KG1 (cell line): Measurements from ENCODE around the gene SCARB1.

ENCODE experiments used
- DNase-seq: peaks from one replicate; lab custom pipeline; 2025; lab: John Stamatoyannopoulos, UW

The SCARB1 gene

DNA sequence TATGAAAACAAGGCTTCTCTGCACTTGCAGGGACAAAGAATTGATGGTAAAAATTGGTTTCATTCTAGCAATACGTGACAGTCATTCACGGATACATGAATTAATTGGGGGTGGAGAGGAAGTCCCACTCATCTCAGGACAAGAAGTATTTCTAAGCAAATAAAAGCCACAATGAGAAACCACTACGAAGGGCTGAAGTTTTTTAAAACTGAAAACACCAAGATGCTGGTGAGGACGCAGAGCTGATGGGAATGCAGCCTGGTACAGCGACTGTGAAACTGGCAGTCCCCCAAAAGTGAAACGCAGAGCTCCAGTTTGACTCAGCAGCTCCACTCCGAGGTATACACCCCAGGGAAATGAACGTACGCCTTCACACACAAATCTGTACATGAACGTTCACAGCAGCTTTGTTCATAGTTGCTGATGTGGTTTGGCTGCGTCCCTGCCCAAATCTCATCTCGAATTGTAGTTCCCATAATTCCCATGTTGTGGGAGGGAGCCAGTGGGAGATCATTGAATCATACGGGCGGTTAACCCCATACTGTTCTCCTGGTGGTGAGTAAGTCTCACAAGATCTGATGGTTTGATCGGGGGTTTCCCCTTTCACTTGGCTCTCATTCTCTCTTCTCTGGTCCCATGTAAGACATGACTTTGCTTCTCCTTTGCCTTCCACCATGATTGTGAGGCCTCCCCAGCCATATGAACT is 89.0 kb downstream of the SCARB1 start:
- DNase-seq: no peak

DNA sequence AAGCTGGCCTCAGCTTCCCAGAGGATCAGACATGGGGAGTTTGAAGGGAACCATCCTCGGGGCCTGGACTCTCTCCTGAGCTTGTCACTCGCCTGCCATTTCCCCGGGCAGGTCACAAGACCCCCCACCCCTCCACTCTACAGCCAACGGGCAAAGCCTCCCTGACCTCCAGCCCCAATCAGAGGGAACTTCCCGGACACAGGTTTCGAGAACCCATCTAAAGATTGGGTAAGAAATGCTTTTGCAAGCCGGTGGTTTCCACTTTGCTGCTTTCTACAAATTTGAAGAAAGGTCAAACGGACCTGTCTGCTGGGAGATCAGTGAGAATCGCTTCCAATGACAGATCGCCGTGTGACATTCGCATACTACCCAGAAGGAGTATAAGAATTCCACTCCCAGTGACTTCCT is 89.6 kb downstream of the SCARB1 start:
- no peak for DNase-seq

DNA sequence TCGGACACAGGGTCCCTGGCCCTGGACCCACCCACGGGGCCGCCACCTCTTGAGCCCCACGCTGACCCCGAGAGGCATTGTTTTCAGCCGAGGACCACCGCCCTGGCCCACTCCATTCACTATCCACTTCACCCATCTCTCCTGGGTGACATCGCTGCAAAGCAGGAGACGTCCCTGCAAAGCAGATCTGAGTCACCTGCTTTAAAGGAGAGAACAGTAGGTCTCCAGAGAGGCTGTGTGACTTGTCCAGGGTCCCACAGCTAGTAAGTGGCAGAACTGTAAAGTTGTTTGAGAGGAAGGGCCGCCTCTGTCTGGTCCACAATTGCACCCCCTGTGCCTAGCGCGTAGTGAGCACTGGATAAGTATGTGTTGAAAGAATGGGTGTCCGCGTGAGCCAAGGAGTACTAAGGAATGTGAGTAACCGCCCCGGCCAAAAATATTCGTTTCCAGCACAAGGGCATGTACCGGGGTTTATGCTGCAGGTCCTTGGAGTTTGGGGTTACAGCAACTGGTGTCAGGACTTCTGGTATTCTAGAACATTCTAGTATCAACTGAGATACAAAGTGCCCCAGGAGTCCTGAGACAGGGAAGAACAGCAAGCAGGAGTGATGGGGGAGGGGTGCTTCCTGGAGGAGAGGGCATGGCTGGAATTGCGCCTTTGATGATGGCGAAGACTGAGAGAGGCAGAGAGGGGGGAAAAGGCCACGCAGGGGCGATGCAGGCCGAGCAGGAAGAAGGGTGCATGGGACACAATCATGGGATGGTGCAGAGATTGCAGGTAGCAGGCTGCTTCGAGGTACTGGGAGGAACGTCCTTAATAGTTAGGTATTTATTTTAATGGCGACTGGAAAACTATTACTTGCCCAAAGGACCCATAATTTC is 91.1 kb downstream of the SCARB1 start:
- DNase-seq: no peak

DNA sequence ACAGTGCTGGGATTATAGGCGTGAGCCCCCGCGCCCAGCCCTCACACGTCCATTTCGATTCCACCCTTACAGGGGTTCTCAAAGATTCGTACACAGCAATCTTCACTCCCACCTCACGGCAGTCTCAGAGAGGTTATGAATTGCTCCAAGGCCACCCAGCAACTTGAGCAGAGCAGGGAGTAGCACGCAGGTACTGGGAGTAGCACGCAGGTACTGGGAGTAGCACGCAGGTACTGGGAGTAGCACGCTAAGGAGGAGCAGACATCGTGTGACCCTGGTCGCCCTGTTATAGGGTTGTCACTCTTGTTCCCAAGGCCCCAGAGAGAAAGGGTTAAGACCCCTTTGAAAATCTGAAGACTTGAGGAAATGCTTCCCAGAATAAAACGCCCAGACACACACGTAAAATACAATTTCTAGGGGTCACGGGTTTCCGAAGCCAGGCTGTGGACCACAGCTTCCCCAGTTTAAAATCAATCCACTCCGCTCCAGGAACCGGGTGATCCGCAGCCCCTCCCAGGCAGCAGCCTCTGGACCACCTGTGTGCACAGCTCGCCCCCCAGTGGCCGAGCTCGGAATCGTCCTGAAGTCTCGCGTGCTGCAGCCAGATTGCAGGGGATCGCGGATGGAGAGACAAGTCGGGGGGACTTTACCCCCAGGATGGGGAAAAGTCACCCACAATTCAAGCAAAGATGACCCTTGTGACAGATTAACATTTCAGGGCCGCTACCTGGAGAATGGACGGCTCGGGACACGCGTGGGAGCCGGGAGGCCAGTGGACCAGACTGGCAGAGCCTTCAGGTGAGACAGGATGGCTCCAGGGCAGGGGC is 92.0 kb downstream of the SCARB1 start:
- DNase-seq: peak; percentile 76

DNA sequence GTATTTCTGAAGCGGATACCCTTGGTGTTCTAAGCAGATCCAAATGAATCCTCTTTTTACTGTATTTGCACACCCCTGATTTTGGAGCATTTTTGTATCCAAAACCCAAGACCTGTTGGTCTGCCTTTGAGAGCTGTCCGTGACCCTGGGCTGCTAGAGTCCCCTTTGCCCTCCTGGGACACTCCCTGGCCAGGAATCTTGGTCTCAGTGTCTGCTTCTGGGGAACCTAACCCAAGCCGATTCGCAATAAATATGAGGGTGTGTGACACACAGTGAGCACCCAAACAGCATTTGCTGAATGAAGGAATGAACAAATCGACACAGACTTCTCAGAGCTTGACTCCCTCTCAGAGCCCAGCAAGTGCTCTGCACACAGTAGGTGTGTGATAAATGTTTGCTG is 92.9 kb downstream of the SCARB1 start:
- DNase-seq: no peak

DNA sequence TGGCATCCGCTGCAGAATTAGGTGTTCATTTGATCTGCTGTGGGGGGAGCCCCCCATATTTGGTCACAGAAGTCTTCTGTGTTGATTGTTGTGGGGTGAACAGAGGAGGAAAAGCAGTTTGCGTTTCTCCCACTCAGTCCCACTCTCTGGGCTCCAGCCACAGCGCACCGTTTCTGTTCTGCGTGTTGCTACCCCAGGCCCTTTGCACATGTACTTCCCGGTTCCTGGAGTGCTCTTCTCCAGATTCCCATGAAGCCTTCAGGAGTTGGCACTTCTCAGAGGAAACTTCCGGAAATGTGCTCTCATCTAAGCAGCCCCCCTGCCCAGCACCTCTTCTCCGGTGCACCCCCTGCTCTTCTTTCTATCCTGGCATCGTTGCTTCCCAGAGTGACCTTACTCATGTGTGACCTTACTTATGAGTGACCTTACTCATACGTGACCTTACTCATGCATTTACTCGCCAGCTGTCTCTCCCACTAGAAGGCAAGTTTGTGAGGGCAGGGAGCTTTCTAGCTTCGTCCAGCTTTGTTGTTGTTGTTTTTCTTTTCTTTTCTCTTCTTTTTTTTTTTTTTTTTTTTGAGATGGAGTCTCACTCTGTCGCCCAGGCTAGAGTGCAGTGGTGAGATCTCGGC is 93.7 kb downstream of the SCARB1 start:
- DNase-seq: no peak

DNA sequence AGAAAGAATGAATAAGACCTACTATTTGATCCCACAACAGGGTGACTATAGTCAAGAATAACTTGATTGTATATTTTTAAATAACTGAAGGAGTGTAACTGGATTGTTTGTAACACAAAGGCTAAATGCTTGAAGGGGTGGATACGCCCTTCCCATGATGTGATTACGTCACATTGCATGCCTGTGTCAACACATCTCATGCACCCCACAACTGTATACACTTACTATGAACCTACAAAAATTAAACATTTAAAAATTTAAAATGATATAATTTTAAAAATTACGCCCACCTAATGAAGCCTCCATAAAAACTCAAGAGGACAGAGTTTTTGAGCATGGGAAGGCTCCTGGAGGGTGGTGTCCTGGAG is 94.5 kb downstream of the SCARB1 start:
- DNase-seq: no peak

DNA sequence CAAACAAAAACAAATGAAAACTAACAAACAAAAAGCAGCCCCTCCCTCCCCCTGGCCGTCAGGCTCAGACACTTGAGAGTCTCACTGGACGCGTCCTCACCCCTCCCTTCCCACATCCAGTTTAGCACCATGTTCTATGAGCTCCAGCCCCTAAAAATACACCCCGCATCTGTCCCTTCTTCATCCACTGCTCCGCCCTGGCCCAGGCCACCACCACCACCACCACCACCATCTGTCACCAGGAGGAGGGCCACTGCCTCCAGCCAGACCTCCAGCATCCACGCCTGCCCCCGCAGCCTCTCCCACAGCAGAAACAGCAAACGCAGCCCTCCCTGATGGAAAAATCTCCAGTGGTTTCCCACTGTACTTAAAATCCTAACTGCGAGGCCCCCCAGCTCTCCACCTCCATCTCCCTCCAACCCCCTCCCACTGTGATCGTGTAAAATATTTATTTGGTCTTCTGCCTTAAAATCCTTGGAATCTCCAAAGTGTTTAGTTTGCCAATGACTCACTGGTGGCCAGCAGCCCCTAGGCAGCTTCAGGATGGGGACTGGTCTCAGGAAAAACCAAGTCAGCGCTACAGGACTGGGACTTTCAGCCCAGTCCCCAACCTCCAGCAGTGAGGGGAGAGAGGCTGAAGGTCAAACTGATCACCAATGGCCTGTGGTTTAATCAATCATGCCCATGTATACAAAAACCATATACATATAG is 95.1 kb downstream of the SCARB1 start:
- DNase-seq: no peak

DNA sequence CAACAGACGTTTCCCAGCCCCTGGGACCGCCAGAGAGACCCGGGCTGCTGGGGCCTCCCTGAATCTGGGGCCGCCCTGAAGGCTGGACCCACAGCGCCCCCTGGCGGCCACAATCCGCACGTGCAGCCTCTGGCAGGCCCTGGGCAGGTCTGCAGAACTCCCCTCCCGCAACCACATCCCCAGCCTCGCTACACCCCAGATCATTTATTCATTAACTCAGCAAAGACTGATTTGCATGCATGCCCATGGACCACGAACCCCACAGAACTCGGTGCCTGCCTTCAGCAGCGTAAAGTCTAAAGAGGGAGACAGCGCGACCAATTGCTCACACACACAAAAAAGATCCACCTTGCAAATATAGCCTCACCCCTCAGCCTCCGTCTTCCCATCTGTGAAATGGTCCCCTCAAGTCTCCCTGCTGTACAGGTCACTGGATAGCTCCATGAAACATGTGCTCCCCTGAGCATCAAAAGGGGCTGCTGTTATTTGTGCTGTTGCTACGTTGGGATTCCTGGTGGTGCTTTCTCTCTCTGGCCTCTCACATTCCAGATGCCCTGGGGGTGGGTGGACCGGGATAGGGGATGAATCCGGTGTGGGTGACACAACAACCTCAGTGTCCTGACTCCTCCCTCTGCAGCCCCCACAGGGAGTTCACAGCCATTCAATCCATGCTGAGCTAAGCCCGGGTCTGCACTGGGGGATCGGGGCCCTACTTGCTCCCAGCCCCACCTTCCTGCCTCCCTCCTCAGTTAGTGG is 96.4 kb downstream of the SCARB1 start:
- peak; percentile 48 for DNase-seq

DNA sequence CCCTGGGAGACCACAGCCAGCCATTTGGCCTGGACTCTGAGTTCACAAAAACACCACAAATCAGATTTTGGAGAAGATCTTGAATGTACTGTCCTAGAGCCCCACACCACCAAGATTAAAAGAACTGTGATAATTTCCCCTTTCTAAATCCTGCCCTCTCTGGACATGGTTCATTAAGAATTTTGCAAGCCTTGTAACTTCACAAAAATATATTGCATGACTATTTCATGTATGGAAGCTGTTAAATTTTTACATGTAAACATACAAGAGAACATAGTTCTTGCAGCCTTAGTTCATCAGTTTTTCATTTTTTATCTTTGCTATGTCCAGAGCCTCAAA is 97.0 kb downstream of the SCARB1 start:
- no peak for DNase-seq

DNA sequence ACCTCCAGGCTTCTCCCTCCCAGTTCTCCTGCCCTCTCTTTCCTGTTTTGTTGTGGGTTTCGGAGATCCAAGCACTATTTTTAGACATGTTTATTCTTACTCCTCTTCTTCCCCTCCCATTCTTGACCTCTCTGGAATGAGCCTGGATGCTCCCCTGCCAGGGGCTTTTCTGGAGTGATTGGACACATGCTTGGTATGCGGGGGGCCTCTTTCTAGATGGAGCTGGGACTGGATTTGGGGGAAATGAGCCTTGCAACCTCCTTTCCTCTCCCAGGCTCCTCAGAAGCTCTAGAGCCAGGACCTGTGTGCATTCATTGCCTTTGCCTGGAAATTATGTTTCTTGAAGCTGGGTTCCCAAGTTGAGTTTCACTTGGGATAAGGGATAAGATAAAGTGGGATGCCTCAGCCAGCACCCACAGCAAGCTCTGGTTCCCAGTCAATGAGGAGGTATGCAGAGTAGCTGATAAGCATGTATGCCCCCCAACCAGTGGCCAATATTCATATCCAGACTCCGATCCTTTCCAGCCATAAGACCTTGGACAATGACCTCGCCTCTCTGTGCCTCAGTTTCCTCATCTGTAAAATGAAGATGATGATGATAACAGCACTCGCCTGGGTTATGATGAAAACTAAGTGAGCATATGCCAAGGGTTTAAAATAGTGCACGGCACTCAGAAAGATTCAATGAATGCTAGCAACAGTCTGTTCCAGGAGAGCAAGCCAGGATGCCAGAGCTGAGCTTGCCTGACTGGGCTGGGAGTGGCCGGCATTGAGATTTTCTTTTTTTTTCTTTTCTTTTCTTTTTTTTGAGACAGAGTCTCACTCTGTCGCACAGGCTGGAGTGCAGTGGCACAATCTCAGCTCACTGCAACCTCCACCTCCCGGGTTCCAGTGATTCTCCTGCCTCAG is 97.8 kb downstream of the SCARB1 start:
- DNase-seq: no peak

DNA sequence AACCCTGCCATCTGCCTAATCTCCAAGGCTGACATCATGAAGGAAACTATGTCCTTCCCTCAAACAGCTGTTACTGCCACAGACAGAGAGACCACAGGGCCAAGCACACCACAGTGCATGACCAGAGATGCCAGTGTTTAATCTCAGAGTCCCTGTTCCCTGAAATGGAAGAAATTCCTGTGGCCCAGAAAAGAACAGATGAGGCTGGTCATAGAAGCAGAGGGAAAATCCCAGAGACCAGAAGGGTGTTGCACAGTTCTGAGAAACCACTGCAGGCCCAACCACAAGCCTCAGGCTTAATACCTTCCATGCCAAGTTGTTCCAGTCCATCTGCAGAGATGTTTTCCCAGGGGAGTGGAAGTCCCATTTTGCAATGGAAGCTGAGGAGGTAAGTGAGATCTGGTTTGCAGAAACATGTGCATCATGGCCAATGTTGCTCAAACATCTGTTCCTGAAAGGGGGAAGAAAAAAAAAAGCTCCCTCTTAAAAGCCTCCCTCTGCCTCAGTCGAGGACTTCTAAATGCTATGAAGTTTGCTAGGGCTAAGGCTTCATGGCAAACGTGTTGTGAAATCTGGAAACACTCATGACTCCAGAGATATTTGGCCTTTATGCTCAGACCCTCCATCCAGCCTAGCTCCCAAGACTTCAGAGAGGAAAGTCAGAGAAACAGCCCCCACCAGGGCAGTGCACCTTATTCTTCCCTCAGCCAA is 98.6 kb downstream of the SCARB1 start:
- no peak for DNase-seq

DNA sequence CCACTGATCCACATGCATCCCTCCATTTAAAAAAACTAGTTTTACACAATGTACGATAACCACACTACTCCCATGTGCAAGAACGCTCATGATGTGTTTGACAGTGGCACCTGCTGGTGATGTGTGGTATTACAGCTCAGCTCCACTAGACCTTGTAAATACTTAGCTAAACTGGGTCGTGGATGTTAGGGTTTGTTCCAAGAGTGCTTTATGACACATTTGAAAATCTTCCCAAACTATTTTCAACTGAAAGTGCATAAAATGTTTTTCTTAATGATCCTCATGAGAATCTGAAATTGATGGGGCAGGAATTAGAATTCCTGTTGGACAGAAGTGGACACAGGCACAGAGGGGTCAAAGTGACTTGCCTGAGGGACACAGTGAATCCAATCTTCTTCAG is 99.2 kb downstream of the SCARB1 start:
- DNase-seq: peak; percentile 43

DNA sequence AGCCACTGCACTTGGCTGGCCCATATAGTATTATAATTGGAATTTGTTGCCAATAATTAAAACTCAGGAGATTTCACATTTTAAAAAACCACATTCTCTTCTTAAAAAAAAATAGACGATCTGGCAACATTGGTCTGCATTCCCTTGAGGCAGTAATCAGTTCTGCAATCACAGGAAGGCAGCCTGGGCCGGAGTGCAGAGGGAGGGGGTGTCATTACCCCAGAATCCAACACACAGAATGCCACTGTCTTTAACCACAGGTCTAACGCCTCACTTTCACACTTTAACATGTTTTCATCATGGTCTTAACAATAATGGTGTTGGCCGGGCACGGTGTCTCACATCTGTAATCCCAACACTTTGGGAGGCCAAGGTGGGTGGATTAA is 100.1 kb downstream of the SCARB1 start:
- no peak for DNase-seq

DNA sequence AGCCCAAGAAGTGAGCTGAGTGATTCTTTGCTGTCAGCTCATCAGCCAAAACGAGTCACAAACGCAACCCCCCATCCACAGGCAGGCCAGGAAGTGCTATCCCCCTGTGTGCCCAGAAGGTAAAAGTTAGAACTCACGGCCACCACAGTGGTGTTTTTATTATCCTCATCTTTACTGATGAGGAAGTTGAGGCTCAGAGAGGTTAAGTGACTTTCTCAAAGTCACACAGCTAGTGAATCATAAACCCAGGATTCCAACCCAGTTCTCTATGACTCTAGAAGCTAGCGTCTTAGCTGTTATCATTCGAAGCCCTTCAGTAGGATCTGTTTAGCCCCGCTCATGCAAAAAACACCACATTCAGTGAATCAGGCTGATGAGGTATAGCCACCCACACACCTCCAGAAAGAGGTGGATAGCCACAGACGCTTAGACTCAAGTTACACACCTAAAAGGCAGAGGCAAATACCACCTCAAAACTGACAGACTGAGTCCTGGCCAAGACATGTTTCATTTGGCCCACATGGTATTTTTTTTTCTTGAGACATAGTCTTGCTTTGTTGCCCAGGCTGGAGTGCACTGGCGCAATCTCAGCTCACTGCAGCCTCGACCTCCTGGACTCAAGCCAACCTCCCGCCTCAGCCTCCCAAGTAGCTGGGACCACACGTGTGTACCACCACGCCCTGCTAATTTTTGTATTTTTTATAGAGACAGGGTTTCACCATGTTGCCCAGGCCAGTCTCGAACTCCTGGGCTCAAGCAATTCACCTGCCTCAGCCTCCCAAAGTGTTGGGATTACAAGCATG is 100.7 kb downstream of the SCARB1 start:
- DNase-seq: no peak

DNA sequence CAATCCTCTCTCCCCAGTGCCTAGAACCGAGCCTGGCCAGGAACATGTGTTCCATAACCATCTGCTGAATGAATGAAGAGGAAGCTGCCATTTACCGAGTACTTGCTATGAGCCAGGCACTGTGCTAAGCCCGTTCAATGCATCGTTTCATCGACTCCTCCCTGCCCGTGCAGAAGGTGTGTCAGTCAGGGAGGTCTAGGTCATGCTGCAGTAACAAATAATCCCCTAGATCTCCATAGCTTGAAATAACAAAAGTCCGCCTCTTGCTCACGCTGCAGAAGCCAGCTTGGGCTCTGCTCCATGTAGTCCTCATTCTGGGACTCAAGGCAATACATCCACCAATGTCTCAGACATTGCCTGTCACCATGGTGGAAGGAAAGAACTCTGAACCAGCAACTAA is 101.3 kb downstream of the SCARB1 start:
- DNase-seq: no peak

DNA sequence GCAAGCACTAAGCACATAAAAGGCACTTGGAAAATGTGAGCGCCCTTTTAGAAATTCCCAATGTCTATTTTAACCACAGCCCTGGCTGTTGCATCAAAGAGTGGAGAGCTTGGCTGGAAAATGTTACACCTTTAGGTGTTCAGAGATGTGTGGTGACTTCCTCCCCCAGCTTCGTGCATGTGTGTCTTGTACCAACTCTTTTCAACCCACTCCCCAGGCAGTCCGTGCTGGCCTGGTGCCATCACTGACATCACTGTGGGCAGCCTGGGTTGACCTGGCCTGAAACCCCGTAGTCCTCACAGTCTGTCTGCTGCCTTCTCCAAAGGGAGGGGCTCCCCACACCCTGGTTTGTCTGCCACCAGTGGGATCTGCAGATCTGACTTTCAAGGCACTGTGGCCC is 101.8 kb downstream of the SCARB1 start:
- DNase-seq: no peak

DNA sequence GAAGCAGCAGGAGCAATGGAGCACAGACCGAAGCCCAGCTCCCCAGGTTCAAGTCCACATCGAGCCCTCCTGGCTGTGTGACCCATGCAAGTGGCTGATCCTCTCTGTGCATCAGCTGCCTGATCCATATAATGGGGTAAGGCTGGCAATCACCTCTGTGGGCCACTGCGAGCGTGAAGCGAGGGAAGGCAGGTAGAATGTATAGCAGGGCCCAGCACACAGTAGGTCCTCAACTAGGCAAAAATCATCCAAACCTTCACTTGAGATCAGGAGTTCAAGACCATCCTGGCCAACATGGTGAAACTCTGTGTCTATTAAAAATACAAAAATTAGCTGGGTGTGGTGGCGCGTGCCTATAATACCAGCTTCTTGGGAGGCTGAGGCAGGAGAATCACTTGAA is 102.6 kb downstream of the SCARB1 start:
- no peak for DNase-seq
